T follicular helper cell (primary cell): ENCODE data around the gene COL5A1.
"Not testable (repeated sequence)": the region's sequence is repeated elsewhere in the genome, so short reads cannot be mapped to it uniquely, and the experiment has no call there.

Experiments
- DNase-seq: peaks from one replicate; pipeline ENCODE4 v3.0.0-alpha.2; 2020; ENCODE audit warnings: low read depth

COL5A1 gene

DNA sequence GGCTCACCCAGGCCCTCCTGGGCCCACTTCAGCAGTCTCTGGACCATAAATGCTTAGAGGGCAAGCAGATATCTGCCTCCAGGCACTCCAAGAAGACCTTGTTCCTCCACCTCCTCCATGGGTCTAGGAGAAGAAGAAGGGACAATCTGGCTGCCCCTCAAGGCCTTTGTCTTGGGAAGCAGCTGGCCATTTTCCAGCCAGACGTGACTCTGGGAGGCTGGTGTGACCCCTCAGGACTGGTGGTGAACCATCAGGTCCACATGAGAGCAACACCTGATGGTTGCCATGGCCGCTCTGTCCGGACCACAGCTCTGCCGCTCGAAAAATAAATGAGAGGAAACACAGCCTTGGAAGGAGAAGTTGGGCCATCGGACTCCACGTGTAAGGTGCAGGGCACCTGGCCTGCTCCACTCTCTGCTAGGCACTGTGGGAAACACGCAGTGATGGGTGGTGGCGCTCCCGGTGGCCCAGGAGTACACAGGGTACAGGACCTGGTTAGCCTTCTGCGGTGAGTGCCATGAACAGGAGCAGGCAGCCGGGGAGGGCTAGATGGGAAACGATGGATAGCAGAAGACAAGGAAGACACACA, 3.0 kb upstream of the COL5A1 start:
- DNase-seq = no peak

- DNase-seq = no peak
Measured at GRCh38 chr9:134639994-134640393, 1.6 kb upstream of the COL5A1 start.

DNA sequence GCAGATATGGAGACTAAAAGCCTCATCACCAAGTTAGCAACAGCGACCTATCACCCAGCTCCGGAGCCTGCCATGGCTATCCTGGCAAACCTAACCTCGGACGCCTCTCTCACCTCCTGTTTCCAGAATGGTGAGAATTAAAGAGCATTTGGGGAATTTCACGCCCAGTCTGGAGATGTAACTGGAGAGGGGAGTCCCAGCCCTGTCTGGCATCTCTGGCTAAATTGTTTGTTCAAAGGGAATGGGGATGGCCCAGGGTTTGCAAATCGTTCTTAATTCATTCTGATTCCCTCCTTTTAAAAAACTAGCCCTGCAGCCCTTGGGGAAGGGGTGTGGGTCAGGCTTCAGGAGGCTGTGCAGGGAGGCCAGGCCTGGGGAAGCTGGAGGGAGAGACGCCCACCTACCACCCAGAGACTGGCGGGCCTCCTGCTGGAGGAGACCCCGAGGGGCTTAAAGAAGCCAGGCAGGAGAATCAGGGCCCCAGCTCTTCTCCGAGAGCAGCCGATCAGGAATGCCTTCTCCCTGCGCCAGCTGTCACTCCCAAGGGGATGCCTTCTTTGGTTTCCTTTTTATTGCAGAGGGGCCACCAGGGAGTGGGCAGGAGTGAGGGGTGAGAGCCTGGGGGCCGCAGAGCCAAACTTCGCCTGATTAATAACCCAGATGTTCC, 964 bp upstream of the COL5A1 start:
- DNase-seq = no peak

DNA sequence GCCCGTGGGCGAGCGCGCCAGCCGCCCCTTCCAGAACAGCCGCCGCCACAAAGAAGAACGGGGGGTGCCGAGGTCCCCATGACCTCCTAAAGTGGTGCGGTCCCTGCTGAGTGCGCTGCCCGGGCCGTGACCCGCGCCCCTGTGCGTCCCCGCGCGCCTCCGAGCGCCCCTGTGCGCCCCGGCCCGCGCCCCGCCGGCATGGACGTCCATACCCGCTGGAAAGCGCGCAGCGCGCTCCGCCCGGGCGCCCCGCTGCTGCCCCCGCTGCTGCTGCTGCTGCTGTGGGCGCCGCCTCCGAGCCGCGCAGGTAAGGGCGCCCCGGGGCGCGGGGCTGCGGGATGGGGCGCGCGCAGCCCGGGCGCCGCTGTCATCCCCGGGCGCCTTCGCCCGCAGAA, 384 bp downstream of the COL5A1 start:
- no peak for DNase-seq

DNA sequence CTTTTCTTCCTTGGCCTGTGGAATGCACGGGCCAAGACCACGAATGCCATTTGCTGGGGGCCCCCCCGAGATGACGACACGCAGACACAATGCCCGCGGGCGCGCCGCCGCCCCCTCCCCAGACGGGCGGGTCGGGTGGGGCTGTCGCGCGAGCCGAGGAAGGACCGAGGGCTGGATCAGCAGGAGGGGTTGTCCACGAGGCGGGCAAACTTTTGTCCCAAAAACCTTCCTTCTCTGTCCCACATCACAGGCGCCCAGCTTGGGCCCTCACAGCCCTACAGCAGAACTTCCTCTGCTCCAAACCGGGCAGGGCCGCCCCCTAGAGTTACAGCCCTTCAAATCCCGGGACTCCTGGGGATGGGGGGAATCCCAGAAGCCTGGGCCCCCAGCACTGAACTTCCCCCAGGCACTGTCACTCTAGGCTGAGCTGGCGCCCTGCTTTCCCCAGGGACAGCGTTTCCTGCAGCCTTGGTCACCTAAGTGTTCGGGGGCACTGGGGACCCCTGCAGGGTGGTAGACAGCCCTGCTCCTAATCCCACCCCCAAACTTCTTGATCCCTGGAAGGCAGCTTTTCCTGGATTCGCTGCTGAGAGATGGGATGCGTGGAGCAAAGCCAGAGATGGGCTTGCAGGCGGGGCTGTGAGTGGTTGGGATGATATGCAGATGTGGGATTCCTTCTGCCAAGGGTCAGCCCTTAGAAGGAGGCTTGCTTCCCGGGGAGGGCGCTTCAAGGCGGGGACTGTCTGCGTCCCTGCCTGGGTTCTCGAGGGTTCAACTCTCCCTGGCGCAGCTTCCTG, 980 bp downstream of the COL5A1 start:
- DNase-seq = no peak

DNA sequence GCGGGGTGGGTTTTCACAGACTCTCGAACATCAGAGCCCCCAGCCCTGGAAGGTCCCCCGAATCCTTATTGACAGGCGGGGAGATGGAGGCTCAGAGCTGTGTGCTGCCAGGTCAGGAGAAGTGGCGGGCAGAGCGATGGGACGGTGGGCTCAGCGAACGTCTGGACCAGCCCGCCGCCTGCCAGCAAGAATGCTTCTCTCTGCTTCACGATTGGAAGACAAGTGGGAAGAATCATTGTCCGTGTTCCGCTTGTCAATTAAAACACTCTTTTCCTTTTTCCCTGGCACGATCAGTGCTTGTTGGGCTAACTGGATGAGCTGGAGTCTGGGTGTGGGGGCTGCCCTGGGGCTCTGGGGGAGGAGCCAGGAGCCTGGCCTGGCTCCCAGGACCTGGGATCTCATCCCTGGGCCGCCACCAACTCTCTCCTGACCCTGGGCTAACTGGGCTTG, 1.6 kb downstream of the COL5A1 start:
- no peak for DNase-seq

DNA sequence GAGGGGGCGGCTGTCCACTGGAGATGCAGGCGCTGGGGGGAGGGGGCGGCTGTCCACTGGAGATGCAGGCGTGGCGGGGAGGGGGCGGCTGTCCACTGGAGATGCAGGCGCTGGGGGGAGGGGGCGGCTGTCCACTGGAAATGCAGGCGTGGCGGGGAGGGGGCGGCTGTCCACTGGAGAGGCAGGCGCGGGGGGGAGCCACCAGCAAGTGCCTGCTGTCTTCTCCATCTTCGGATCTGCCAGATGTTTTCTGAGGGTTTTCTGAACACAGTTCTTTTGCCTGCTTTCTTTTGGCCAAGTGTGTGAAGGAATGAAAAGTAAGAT, 2.8 kb downstream of the COL5A1 start:
- DNase-seq = not testable (repeated sequence)

- no peak for DNase-seq
Measured at GRCh38 chr9:134644725-134645606, 3.4 kb downstream of the COL5A1 start.

DNA sequence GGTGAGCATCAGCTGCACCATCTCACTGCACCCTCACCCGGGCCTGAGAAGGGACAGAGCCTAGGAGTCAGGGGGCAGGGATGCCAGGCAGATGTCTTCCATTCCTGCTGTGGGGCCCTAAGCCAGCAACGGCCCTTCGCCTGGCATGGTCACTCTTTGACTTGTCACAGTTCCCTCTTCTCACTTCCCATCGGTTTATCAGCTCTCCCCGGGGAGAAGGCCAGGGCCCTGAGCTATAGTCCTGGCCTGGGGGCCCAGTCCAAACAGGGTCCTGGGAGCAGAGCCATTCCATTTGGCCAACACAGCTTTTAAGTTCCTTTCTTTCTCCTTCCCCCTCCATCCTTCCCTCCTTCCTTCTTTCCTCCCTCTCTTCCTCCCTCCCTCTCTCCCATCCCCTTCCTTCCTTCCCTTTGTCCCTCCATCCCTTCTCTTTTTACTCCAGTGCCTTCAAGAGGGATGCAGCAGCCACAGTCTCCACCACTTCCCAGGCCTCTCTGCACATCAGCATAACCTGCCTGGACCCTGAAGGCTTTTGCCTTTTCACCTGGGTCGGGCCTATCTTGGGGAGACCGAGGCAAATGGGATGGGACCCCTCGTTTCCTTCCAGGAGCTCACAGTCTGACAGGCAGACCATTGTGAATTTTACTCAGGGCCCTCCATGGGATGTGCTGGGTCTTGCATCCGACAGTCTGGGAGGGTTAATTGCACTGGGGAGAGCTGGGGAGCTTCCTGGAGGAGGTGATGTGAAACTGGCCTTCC, 4.2 kb downstream of the COL5A1 start:
- no peak for DNase-seq

- DNase-seq = no peak
Measured at GRCh38 chr9:134647359-134648080, 5.9 kb downstream of the COL5A1 start.

DNA sequence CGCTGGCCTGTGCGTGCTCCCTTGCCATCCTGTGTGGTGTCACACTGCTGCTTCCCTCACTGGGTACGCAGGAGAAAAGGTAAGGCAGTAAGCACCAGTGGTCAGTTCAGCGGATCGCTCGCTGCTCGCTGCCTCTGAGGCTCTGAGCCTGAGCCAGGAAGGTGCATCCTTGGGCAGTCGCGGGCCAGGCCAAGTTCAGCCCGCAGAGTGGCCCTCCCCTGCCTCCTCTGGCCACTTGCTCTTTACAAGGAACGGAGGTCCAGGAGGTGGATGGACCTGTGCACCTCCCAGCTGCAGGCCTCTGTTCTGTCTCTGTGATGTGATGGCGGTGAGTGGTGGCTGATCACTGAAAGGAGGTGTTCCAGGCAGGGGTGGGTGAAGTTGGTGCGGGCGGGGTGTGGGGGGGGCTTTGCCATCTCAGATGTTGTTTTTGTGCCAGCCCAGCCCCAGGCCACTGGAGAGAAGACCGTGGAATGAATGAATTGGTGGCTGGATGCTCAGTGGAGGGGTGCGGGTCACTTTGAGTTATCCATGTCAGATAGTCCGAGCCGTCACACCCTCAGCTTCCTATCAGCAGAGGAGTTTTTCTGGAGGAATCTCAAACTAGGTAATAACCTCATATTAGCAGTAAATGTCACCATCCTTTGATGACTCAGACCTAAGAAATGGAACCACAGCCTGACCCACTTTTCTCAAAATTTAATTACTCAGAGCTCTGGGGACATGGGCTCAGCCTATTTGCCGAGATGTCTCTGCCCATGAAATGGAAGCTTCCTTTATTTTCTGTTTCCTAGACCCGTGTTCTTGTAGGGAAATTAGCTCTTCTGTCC, 7.3 kb downstream of the COL5A1 start:
- no peak for DNase-seq

- DNase-seq = no peak
Measured at GRCh38 chr9:134650431-134651190, 9.0 kb downstream of the COL5A1 start.

DNA sequence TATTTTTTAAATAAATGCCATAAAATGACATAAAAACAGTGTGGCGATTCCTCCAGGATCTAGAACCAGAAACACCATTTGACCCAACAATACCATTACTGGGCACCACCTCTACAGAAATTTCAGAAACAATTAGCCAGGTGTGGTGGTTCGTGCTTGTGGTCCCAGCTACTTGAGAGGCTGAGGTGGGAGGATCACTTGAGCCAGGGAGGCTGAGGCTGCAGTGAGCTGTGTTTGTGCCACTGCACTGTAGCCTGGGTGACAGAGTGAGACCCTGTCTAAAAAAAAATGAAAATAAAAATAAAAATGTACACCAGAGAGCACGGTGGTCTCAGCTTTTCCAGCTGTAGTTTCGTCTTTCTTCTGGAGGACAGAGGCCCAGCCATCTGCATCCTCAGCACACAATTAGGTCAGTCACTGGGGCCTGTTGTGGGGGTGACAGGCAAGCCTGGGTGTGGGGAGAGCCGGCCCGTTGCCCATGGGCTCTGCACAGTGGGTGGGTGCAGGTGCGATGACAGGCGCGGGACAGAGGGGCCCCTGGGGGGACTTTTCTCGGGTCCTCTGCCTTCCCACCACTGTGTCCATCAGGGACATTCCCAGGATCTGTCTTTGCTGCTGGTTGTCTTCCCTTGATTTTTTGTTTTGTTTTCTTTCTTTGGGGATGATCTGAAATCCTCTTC, 9.8 kb downstream of the COL5A1 start:
- DNase-seq = no peak

- no peak for DNase-seq
Measured at GRCh38 chr9:134652291-134653225, 11.0 kb downstream of the COL5A1 start.

GRCh38 chr9:134653259-134654009, 11.8 kb downstream of the COL5A1 start:
- no peak for DNase-seq

GRCh38 chr9:134655101-134655500, 13.5 kb downstream of the COL5A1 start:
- DNase-seq = no peak
